ENCODE data around the gene ULBP3.

The ULBP3 gene

DNA sequence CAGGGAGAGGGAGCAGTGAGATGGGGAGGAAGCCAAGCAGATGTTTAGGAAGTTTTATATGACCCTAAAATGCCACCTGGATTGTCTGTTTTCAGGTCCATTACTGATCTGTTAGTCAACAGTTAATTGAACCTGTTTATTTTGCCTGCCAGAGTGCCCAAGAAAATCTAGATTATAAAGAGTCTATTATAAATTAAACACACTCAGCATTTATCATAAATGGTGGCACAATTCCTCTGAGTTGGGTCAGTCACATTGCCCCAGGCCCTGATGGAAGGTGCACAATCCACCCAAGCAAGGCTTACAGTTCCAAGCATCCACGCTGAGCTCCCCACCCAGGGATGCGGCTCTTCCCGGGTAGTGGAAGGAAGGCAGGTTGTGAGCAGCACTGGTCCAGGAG lies 21.4 kb upstream of the ULBP3 start:
- DNase-seq (ENCODE audit: low read depth) = no peak
- TF ChIP-seq, protein P1, sequence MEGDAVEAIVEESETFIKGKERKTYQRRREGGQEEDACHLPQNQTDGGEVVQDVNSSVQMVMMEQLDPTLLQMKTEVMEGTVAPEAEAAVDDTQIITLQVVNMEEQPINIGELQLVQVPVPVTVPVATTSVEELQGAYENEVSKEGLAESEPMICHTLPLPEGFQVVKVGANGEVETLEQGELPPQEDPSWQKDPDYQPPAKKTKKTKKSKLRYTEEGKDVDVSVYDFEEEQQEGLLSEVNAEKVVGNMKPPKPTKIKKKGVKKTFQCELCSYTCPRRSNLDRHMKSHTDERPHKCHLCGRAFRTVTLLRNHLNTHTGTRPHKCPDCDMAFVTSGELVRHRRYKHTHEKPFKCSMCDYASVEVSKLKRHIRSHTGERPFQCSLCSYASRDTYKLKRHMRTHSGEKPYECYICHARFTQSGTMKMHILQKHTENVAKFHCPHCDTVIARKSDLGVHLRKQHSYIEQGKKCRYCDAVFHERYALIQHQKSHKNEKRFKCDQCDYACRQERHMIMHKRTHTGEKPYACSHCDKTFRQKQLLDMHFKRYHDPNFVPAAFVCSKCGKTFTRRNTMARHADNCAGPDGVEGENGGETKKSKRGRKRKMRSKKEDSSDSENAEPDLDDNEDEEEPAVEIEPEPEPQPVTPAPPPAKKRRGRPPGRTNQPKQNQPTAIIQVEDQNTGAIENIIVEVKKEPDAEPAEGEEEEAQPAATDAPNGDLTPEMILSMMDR (IDR thresholded peaks at IDR 0.05; ENCODE audit: insufficient read depth, low read depth, low read length, missing control alignments) = no peak
- H3K4me3 ChIP-seq (ENCODE audit: low read depth, low read length) = no peak overlapping the region

GRCh38 chr6:150088481-150089154 lies 19.7 kb upstream of the ULBP3 start:
- DNase-seq (ENCODE audit: low read depth) = no peak
- H3K4me3 ChIP-seq (ENCODE audit: low read depth, low read length) = no peak overlapping the region
- TF ChIP-seq, protein P1 (IDR thresholded peaks at IDR 0.05; ENCODE audit: insufficient read depth, low read depth, low read length, missing control alignments) = no peak

DNA sequence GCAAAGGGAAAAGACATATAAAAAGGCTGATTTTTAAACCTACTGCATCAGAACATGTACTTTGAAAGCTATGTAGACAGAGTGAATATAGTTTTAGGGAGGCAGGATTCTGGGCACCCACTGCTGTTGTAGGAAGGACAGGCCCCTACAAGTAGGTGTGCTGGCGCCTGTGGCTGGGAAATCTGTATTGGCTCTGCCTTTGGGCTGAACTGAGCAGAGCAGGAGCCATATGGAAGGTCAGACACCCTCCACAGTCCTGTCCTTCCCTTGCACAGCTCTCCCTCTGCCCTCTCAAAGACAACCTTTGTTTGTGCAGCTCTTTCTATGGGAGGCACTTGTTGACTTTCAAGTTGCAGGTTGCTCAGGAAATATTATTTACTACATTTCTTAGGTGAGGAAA lies 18.4 kb upstream of the ULBP3 start:
- TF ChIP-seq, protein P1 (IDR thresholded peaks at IDR 0.05; ENCODE audit: insufficient read depth, low read depth, low read length, missing control alignments) = no peak
- H3K4me3 ChIP-seq (ENCODE audit: low read depth, low read length) = no peak overlapping the region
- no peak for DNase-seq (ENCODE audit: low read depth)

- DNase-seq (ENCODE audit: low read depth) = no peak
- no peak overlapping the region for H3K4me3 ChIP-seq (ENCODE audit: low read depth, low read length)
- TF ChIP-seq, protein P1 (IDR thresholded peaks at IDR 0.05; ENCODE audit: insufficient read depth, low read depth, low read length, missing control alignments) = no peak
Observed at GRCh38 chr6:150086026-150086425, 17.1 kb upstream of the ULBP3 start.

DNA sequence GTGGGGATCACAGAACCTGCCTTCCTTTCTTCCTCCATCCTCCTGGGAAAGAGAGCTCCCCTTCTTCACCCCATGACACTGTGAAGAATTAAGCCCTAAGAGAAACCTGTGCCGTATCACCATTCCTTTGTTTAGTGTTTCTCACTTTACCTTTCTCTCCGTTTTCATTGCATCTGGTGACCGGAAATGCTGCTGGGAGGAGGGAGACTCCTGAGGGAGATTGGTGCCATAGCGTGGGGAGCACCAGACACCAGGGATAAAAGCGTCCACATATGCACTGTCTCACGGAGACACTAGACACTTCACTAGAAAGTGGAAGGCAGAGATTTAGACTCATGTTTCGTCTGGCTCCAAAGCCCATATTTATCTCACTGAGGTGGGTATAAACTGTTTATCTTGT lies 15.5 kb upstream of the ULBP3 start:
- no peak for DNase-seq (ENCODE audit: low read depth)
- no peak overlapping the region for H3K4me3 ChIP-seq (ENCODE audit: low read depth, low read length)
- TF ChIP-seq, protein P1 (IDR thresholded peaks at IDR 0.05; ENCODE audit: insufficient read depth, low read depth, low read length, missing control alignments) = no peak

DNA sequence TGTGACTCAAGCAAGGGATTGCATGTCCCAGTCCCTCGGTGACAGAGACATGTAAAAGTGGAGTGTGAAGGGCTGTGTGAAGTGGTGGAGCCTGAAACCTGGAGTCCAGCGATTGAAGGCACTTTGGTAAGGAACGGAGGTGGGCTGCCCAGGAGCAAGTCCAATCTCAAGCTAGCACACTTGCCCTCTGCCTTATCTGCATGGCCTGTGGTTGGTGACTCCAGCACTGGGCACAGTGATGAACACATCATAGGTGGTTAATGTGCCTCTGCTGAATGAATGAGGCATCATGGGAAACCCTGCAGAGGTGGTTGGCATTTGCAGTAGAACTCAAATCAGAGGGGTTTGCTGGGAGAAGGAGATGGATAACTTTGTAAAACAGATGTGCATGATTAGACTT lies 14.9 kb upstream of the ULBP3 start:
- no peak for DNase-seq (ENCODE audit: low read depth)
- H3K4me3 ChIP-seq (ENCODE audit: low read depth, low read length) = no peak overlapping the region
- TF ChIP-seq, protein P1 (IDR thresholded peaks at IDR 0.05; ENCODE audit: insufficient read depth, low read depth, low read length, missing control alignments) = no peak

- H3K4me3 ChIP-seq (ENCODE audit: low read depth, low read length) = no peak overlapping the region
- TF ChIP-seq, protein P1 (IDR thresholded peaks at IDR 0.05; ENCODE audit: insufficient read depth, low read depth, low read length, missing control alignments) = no peak
- DNase-seq (ENCODE audit: low read depth) = no peak
Observed at GRCh38 chr6:150081702-150082101, 12.8 kb upstream of the ULBP3 start.

Measured in GM12865 (cell line).